IMR-90 (cell line): ENCODE results near the gene CCL28. TPM values are rescaled to one million over a fixed set of nuclear protein-coding genes. Genes with fewer than 3 reads are reported as not detected.

Source experiments
- ATAC-seq: fragments of 200-7000 bp; cut with Tn5 transposase; 2 replicates; pipeline ENCODE4 v1.9.1; 2020; ENCODE audit warnings: low read depth, mild to moderate bottlenecking, moderate library complexity
- BruUV-seq: library from RNA; stranded (reverse); fragments of 400-500 nt; replicated peaks from 2 replicates; lab custom pipeline; 2021; lab: Mats Ljungman, UMichigan
- CTCF ChIA-PET: fragments of 300-600 bp; formaldehyde crosslinking; extraction: SDS; loops from one replicate; lab custom pipeline; 2021; ENCODE audit warnings: antibody characterized with exemption; lab: Yijun Ruan, JAX
- POLR2A ChIA-PET: fragments of 300-600 bp; sonication (Branson Sonifier 250); formaldehyde crosslinking; loops from one replicate; lab custom pipeline; 2022; ENCODE audit warnings: antibody characterized with exemption; ENCODE audit not compliant: unreplicated experiment; lab: Charles Lee
- DNase-seq: peaks from one replicate; pipeline ENCODE4 v3.0.0; 2013
- H2AFZ ChIP-seq: replicated peaks from 2 replicates; pipeline ENCODE3; 2013; ENCODE audit warnings: low read length, mild to moderate bottlenecking; ENCODE audit not compliant: poor library complexity
- H2AK5ac ChIP-seq: 2 replicates; pipeline ENCODE4 v1.6.1; 2013; ENCODE audit warnings: low read depth, low read length, inconsistent platforms
- H2AK9ac ChIP-seq: replicated peaks from 2 replicates; pipeline ENCODE3; 2013; ENCODE audit warnings: mild to moderate bottlenecking, low read depth, low read length, moderate library complexity; ENCODE audit not compliant: poor library complexity
- H2BK120ac ChIP-seq: 2 replicates; pipeline ENCODE4 v1.6.1; 2013; ENCODE audit warnings: low read depth, low read length, inconsistent platforms
- H2BK15ac ChIP-seq: 3 replicates; pipeline ENCODE4 v1.6.1; 2013; ENCODE audit warnings: low read depth, low read length, inconsistent platforms
- H2BK20ac ChIP-seq: 2 replicates; pipeline ENCODE4 v1.6.1; 2013; ENCODE audit warnings: low read depth, mild to moderate bottlenecking, inconsistent platforms, low read length, moderate library complexity
- H2BK5ac ChIP-seq: 2 replicates; pipeline ENCODE4 v1.6.1; 2013; ENCODE audit warnings: mild to moderate bottlenecking, low read depth, low read length, inconsistent platforms; ENCODE audit not compliant: poor library complexity, severe bottlenecking
- H3K14ac ChIP-seq: replicated peaks from 2 replicates; pipeline ENCODE4 v1.6.1; 2013; ENCODE audit warnings: low read depth, low read length, inconsistent platforms
- H3K18ac ChIP-seq: 2 replicates; pipeline ENCODE4 v1.6.1; 2013; ENCODE audit warnings: low read depth, low read length, control low read depth
- H3K23ac ChIP-seq: 2 replicates; pipeline ENCODE4 v1.6.1; 2013; ENCODE audit warnings: low read depth, low read length, inconsistent platforms
- H3K27ac ChIP-seq: 2 replicates; pipeline ENCODE4 v1.5.1; 2013; ENCODE audit warnings: mild to moderate bottlenecking, control low read depth, low read length; ENCODE audit not compliant: insufficient read depth
- H3K27me3 ChIP-seq: 2 replicates; pipeline ENCODE4 v1.6.1; 2013; ENCODE audit warnings: low read length; ENCODE audit not compliant: control insufficient read depth, insufficient read depth
- H3K36me3 ChIP-seq: 2 replicates; pipeline ENCODE4 v1.6.1; 2013; ENCODE audit warnings: low read length, mixed read lengths; ENCODE audit not compliant: control insufficient read depth, insufficient read depth
- H3K4ac ChIP-seq: 2 replicates; pipeline ENCODE4 v1.6.1; 2013; ENCODE audit warnings: low read depth, low read length, inconsistent platforms
- H3K4me1 ChIP-seq: 2 replicates; pipeline ENCODE4 v1.6.1; 2013; ENCODE audit warnings: low read length, mixed read lengths; ENCODE audit not compliant: control insufficient read depth, insufficient read depth
- H3K4me2 ChIP-seq: 2 replicates; pipeline ENCODE4 v1.6.1; 2013; ENCODE audit warnings: low read depth, mild to moderate bottlenecking, control low read depth, low read length, moderate library complexity
- H3K4me3 ChIP-seq: 2 replicates; pipeline ENCODE4 v1.5.1; 2013; ENCODE audit warnings: low read depth, mild to moderate bottlenecking, control low read depth, low read length, moderate library complexity; ENCODE audit not compliant: insufficient read depth
- H3K56ac ChIP-seq: 2 replicates; pipeline ENCODE4 v1.6.1; 2013; ENCODE audit warnings: low read length, inconsistent platforms; ENCODE audit not compliant: insufficient read depth; ENCODE audit errors: extremely low read depth
- H3K79me1 ChIP-seq, 2 experiments: 2 replicates each; pipeline ENCODE4 v1.6.1; 2013; ENCODE audit warnings: low read length in 2 of 2, inconsistent platforms in 1 of 2, low read depth in 1 of 2
- H3K9ac ChIP-seq: 2 replicates; pipeline ENCODE4 v1.6.1; 2013; ENCODE audit warnings: low read depth, low read length, control low read depth
- H3K9me1 ChIP-seq: 2 replicates; pipeline ENCODE4 v1.6.1; 2013; ENCODE audit warnings: low read length, inconsistent platforms; ENCODE audit not compliant: insufficient read depth
- H3K9me3 ChIP-seq: 2 replicates; pipeline ENCODE4 v1.6.1; 2013; ENCODE audit warnings: low read length; ENCODE audit not compliant: control insufficient read depth, insufficient read depth
- H4K20me1 ChIP-seq: 2 replicates; pipeline ENCODE4 v1.6.1; 2013; ENCODE audit warnings: low read length, inconsistent platforms; ENCODE audit not compliant: insufficient read depth
- H4K5ac ChIP-seq: 2 replicates; pipeline ENCODE4 v1.6.1; 2013; ENCODE audit warnings: mild to moderate bottlenecking, low read depth, low read length, control low read depth
- H4K8ac ChIP-seq, 2 experiments: 2 replicates each; pipeline ENCODE4 v1.6.1; 2013; ENCODE audit warnings: low read depth in 2 of 2, low read length in 2 of 2, control low read depth in 1 of 2, inconsistent platforms in 1 of 2
- H4K91ac ChIP-seq: 2 replicates; pipeline ENCODE4 v1.6.1; 2013; ENCODE audit warnings: low read depth, low read length, inconsistent platforms; ENCODE audit not compliant: insufficient read depth
- BHLHE40 ChIP-seq: fragments of 150-350 bp; IDR thresholded peaks from 2 replicates; pipeline ENCODE4 v1.6.1; 2016; ENCODE audit warnings: mild to moderate bottlenecking, low read depth, low read length
- CEBPB ChIP-seq: IDR thresholded peaks from 2 replicates; pipeline ENCODE4 v1.6.1; 2012; ENCODE audit warnings: low read depth, low read length, improper control_type of control experiment
- CHD1 ChIP-seq: IDR thresholded peaks from 2 replicates; pipeline ENCODE4 v1.6.1; 2012; ENCODE audit warnings: low read depth, low read length, improper control_type of control experiment
- CTCF ChIP-seq: conservative IDR thresholded peaks from 2 replicates; pipeline ENCODE4 v1.5.1; 2012; ENCODE audit warnings: mild to moderate bottlenecking, low read depth, low read length, improper control_type of control experiment
- ELK1 ChIP-seq: fragments of 150-350 bp; IDR thresholded peaks from 2 replicates; pipeline ENCODE4 v1.6.1; 2016; ENCODE audit warnings: low read depth, mild to moderate bottlenecking, low read length, moderate library complexity, borderline replicate concordance
- FOS ChIP-seq: fragments of 150-350 bp; IDR thresholded peaks from 2 replicates; pipeline ENCODE4 v1.6.1; 2016; ENCODE audit warnings: low read depth, low read length
- MAFK ChIP-seq: IDR thresholded peaks from 2 replicates; pipeline ENCODE4 v1.6.1; 2012; ENCODE audit warnings: low read depth, low read length, improper control_type of control experiment
- MAZ ChIP-seq: IDR thresholded peaks from 2 replicates; pipeline ENCODE4 v1.6.1; 2012; ENCODE audit warnings: low read depth, mild to moderate bottlenecking, low read length, improper control_type of control experiment, moderate library complexity, borderline replicate concordance
- MXI1 ChIP-seq: IDR thresholded peaks from 2 replicates; pipeline ENCODE4 v1.6.1; 2012; ENCODE audit warnings: low read depth, mild to moderate bottlenecking, low read length, moderate library complexity, borderline replicate concordance
- NFE2L2 ChIP-seq: fragments of 150-350 bp; IDR thresholded peaks from 2 replicates; pipeline ENCODE4 v1.6.1; 2016; ENCODE audit warnings: low read depth, mild to moderate bottlenecking, low read length
- POLR2A ChIP-seq: IDR thresholded peaks from 2 replicates; pipeline ENCODE4 v1.6.1; 2012; ENCODE audit warnings: mild to moderate bottlenecking, low read depth, low read length
- RAD21 ChIP-seq: IDR thresholded peaks from 2 replicates; pipeline ENCODE4 v1.6.1; 2012; ENCODE audit warnings: low read length, improper control_type of control experiment
- RCOR1 ChIP-seq: IDR thresholded peaks from 2 replicates; pipeline ENCODE4 v1.6.1; 2012; ENCODE audit warnings: mild to moderate bottlenecking, low read length, improper control_type of control experiment; ENCODE audit not compliant: insufficient replicate concordance
- RFX5 ChIP-seq: IDR thresholded peaks from 2 replicates; pipeline ENCODE4 v1.8.0; 2012; ENCODE audit warnings: low read depth, mild to moderate bottlenecking, low read length, moderate library complexity
- SMC3 ChIP-seq: fragments of 150-350 bp; IDR thresholded peaks from 2 replicates; pipeline ENCODE4 v1.6.1; 2016; ENCODE audit warnings: low read depth, mild to moderate bottlenecking, antibody characterized with exemption, low read length, moderate library complexity
- USF2 ChIP-seq: fragments of 150-350 bp; IDR thresholded peaks from 2 replicates; pipeline ENCODE4 v1.6.1; 2017; ENCODE audit warnings: mild to moderate bottlenecking, antibody characterized with exemption, low read length, low read depth
- WGBS, 2 experiments: methylation state at CpG; one replicate each; pipeline versions ENCODE4 v1.1.5 to v1.1.7; 2013; ENCODE audit warnings: missing lambda C conversion rate in 2 of 2; ENCODE audit not compliant: insufficient read length in 1 of 2; ENCODE audit errors: extremely low coverage in 2 of 2; 5-methylcytosine and 5-hydroxymethylcytosine counted together
- dilution Hi-C: fragments of 300-500 bp; cut with HindIII; formaldehyde crosslinking; loops from one replicate; pipeline ENCODE4 v1.14.3; 2018; ENCODE audit warnings: low sequenced_read_pairs; ENCODE audit not compliant: unreplicated experiment
- in situ Hi-C: fragments of 300-500 bp; cut with MboI; formaldehyde crosslinking; loops from 3 replicates; pipeline ENCODE4 v1.14.3; 2019; ENCODE audit warnings: low sequenced_read_pairs, inconsistent platforms, mixed read lengths
- intact Hi-C: fragments of 100-400 bp; cut with micrococcal nuclease; formaldehyde crosslinking; loops from 2 replicates; pipeline ENCODE4 v1.10.0; 2022
- polyA plus RNA-seq, 3 experiments: library from polyadenylated mRNA; depleted of rRNA; stranded (reverse); fragments of >200 nt; gene quantifications; 2 replicates each; pipeline ENCODE4 v1.2.3, GENCODE V29; 2012; ENCODE audit warnings: low replicate concordance in 1 of 3
- total RNA-seq: library from RNA; depleted of rRNA; stranded (reverse); fragments of >200 nt; gene quantifications from 2 replicates; pipeline ENCODE4 v1.2.3, GENCODE V29; 2012

The CCL28 gene
- total and polyA plus RNA-seq, 2 of the 4 experiments (the other 2 are of a cell fraction): under 0.01 to 0.02 TPM

- Histone ChIP-seq H3K14ac (no peak overlapping the region), H3K4me3 (no peak overlapping the region), H3K4ac (no peak overlapping the region), H3K79me1 (no peaks in the 10 kb centered on the region), H3K9me3 (no peaks in the 10 kb centered on the region), H3K9me1 (no peaks in the 10 kb centered on the region), H3K9ac (no peak overlapping the region), H4K20me1 (no peaks in the 10 kb centered on the region), H2BK20ac (no peak overlapping the region), H4K8ac (no peak overlapping the region), H2AFZ (no peak overlapping the region), H4K5ac (no peak overlapping the region), H4K91ac (no peak overlapping the region), H3K4me2 (no peak overlapping the region), H3K23ac (no peak overlapping the region), H3K36me3 (no peaks in the 10 kb centered on the region), H3K27ac (no peak overlapping the region), H3K56ac (no peak overlapping the region), H3K4me1 (no peaks in the 10 kb centered on the region), H2BK15ac (no peak overlapping the region), H2BK120ac (no peak overlapping the region), H3K18ac (no peak overlapping the region), H2BK5ac (no peak overlapping the region), H2AK5ac (no peak overlapping the region), H3K27me3 (no peaks in the 10 kb centered on the region; the same call in 1 of the 2 replicates), H2AK9ac (no peak overlapping the region)
- in situ Hi-C loops (no loop called here), dilution Hi-C loops (no loop called here), intact Hi-C loops (no loop called here)
- no peak for ATAC-seq
- TF ChIP-seq ELK1: no peak
- no peak for TF ChIP-seq POLR2A
- TF ChIP-seq RAD21: no peak
- TF ChIP-seq MAZ: no peak
- no peak for TF ChIP-seq SMC3
- TF ChIP-seq CTCF: no peak
- no peak for TF ChIP-seq FOS
- TF ChIP-seq USF2: no peak
- TF ChIP-seq MAFK: no peak
- TF ChIP-seq NFE2L2: no peak
- no peak for TF ChIP-seq CHD1
- no peak for TF ChIP-seq BHLHE40
- TF ChIP-seq RCOR1: no peak
- TF ChIP-seq CEBPB: no peak
- no peak for TF ChIP-seq RFX5
- TF ChIP-seq MXI1: no peak
- WGBS, 2 experiments: no CpG with 5 or more reads among the region's 1 CpG
- ChIA-PET POLR2A (no interaction called here), CTCF (interaction anchor here (0.6 kb wide), 1 partner anchor 1007 kb away, joined by 3 read pairs; no protein-coding TSS in a partner anchor)
- no TSS peak for BruUV-seq
- DNase-seq: no peak
These were observed 58.5 kb downstream of the CCL28 start for GRCh38 chr5:43353668-43354067.
